Stomach (tissue), 4 donors: ENCODE results near the gene VAT1.

Experiments used
- POLR2A ChIP-seq, 4 donors: fragments of 450-650 bp; IDR thresholded peaks; one replicate each; pipeline ENCODE4 v1.6.1; 2016; ENCODE audit warnings: antibody characterized with exemption in 4 of 4, control low read depth in 2 of 4, mild to moderate bottlenecking in 1 of 4, moderate library complexity in 1 of 4
- POLR2AphosphoS5 ChIP-seq, 3 donors: sonication (generic); formaldehyde crosslinking; IDR thresholded peaks; one replicate each; pipeline ENCODE4 v1.6.1; 2016; ENCODE audit warnings: antibody characterized with exemption in 3 of 3
- TF ChIP-seq, protein P1 (sequence below), 7 experiments: fragments of 450-650 bp in 4 of 7; fragments of 200-600 bp in 3 of 7; sonication (generic) in 3 of 7; IDR thresholded peaks; one replicate each; pipeline ENCODE4 v1.5.1; 2016 to 2019; ENCODE audit warnings: antibody characterized with exemption in 7 of 7, control low read depth in 2 of 7, mild to moderate bottlenecking in 1 of 7

DNA sequence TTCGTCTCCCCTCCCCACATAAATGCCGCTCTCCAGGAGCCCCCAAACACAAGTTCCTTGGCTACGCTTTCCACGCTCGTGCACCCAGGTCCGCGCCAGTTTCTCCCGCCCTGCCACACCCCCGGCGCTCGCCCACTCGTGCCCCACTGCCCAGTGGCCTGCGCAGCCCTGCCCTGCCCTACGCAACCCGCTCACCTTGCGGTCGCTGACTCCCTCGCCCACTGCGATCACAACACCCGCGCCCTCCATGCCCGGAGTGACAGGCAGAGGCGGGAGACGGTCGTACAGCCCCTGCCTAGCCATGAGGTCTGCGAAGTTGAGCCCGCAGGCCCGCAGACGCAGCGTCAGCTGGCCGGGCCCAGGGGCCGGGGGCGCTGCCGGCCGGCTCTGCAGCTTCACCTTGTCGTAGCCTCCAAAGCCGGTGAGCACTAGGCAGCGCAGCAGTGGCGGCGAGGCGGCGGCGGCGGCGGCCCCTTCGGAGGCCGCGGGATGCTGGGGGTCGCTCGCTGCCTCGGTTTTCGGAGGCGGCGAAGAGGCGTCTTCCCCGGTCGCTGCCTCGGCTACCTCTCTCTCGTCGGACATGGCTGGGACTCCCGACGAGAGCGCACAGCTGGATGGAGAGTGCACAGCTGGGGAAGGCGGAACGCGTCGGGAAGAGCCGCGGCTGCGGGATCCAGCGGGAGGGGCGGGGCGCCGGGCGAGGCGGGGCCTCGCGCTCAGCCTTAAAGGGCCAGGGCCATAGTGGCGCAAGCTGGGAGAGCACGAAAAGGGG lies at the start of gene VAT1:
- TF ChIP-seq POLR2A (IDR thresholded peaks at IDR 0.05) (no peak), POLR2AphosphoS5 (IDR thresholded peaks at IDR 0.05) (peak in 2 of 3 donors; percentile 43 to 55)
- TF ChIP-seq, protein P1, sequence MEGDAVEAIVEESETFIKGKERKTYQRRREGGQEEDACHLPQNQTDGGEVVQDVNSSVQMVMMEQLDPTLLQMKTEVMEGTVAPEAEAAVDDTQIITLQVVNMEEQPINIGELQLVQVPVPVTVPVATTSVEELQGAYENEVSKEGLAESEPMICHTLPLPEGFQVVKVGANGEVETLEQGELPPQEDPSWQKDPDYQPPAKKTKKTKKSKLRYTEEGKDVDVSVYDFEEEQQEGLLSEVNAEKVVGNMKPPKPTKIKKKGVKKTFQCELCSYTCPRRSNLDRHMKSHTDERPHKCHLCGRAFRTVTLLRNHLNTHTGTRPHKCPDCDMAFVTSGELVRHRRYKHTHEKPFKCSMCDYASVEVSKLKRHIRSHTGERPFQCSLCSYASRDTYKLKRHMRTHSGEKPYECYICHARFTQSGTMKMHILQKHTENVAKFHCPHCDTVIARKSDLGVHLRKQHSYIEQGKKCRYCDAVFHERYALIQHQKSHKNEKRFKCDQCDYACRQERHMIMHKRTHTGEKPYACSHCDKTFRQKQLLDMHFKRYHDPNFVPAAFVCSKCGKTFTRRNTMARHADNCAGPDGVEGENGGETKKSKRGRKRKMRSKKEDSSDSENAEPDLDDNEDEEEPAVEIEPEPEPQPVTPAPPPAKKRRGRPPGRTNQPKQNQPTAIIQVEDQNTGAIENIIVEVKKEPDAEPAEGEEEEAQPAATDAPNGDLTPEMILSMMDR (IDR thresholded peaks at IDR 0.05), result no peak
